Prostate gland (tissue), 2 donors: ENCODE measurements around the gene RAD51B.

ENCODE experiments used
- POLR2A ChIP-seq: fragments of 450-650 bp; IDR thresholded peaks from one replicate; pipeline ENCODE4 v1.6.1; 2016; ENCODE audit warnings: antibody characterized with exemption, mild to moderate bottlenecking
- TF ChIP-seq, protein P1 (sequence below), 4 experiments: fragments of 200-600 bp in 2 of 4; fragments of 450-650 bp in 2 of 4; sonication (generic) in 2 of 4; IDR thresholded peaks; 1 replicate in 3 of 4; 2 replicates in 1 of 4; pipeline ENCODE4 v1.5.1; 2016 to 2019; ENCODE audit warnings: antibody characterized with exemption in 4 of 4, mild to moderate bottlenecking in 2 of 4, moderate library complexity in 2 of 4

DNA sequence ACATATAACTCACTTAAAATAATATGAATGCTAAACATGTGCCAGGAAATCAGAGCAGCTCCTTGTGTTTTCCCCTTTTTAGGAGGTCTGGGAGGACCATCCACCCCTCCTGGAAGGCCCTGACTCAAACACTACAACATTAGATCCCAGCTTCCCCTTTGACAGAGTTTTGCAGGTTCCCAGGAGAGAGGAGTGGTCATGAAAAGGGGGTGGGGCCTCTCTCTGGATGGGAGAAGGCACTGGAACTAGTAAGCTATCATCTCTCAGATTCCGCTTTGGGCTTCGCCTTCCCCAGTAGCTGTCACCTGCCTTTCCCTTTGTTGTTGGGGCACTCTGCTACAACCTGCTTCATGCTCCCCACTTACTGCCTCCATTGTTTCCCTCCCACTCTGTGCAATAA, 824.1 kb downstream of the RAD51B start:
- TF ChIP-seq, protein P1, sequence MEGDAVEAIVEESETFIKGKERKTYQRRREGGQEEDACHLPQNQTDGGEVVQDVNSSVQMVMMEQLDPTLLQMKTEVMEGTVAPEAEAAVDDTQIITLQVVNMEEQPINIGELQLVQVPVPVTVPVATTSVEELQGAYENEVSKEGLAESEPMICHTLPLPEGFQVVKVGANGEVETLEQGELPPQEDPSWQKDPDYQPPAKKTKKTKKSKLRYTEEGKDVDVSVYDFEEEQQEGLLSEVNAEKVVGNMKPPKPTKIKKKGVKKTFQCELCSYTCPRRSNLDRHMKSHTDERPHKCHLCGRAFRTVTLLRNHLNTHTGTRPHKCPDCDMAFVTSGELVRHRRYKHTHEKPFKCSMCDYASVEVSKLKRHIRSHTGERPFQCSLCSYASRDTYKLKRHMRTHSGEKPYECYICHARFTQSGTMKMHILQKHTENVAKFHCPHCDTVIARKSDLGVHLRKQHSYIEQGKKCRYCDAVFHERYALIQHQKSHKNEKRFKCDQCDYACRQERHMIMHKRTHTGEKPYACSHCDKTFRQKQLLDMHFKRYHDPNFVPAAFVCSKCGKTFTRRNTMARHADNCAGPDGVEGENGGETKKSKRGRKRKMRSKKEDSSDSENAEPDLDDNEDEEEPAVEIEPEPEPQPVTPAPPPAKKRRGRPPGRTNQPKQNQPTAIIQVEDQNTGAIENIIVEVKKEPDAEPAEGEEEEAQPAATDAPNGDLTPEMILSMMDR (IDR thresholded peaks at IDR 0.05): no peak
- no peak for TF ChIP-seq POLR2A
